ENCODE measurements around the gene ARHGAP22. TPM values are rescaled to one million over a fixed set of nuclear protein-coding genes. Genes with fewer than 3 reads are reported as not detected.

Gene ARHGAP22
- polyA plus RNA-seq, 1 donor, result 0.93 TPM

DNA sequence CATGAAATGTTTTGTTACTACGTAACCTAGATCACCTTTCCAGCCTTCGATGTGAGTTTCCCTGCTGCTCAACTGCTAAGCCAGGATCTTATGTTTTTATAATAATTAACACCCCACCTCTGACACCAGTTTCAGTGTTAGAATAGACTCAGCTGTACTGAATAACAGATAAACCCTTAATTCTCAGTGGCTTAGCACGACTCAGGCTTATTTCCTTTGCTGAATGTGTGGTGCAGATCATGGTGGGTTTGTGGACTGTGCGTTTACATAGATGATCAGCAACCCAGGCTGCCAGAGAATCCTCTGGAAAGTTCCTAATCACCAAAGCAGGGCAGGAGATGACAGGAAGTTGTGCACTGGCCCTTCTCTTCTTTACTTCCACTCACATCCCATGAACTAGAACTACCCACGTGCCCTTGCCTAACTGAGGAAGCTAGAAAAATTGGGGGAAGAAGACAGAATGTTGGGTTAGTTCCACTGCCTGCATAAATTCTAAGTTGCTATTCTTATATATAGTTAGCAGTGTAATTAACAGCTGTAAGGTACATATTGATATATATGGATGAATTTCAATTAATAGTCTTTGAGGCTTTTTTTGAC, 186.6 kb downstream of the ARHGAP22 start:
- no peak for DNase-seq

DNA sequence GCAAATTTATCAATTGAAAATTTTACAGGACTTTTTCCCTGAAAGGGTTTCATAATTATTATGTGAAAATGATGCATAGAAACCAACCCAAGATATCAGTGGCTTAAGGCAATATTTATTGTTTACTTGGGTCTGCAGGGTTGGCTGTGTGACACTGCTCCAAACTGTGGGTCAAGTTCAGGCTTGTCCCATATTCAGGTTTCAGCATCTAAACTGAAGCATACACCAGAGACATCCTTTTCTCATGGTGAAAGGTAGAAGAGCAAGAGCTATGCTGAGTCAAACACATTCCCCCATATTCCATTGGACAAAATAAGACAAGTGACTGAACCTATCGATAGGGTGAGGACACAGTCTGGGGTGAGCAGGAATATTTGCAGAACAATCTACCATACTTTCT, 187.5 kb downstream of the ARHGAP22 start:
- DNase-seq, result no peak

DNA sequence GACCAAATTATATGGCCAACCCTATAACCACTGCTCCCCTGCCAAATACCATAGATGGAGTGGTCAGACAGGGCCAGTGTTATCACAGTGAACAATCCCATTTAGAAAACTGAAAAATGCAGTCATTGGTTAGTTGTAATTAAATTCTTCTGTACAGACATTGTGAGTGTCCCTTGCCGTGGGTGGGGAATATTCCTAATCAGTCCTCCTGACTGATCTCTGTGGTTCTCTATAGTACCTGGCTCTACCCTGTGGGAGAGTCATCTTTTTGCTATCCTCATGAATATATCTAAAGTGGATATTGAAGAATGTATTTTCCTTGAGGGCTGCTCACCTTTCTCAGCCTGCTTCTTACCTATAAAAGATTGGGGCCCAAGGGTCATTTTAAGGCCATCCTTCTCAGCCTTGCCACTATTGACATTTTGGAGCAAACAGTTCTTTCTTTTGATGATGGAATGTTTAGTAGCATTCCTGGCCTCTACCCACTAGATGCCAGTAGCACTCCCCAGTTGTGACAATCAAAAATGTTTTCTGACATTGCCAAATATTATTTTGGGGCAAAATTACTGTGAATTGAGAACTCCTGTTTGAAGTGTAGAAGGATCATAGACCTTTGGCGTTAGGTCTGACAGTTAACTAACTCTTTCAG, 188.2 kb downstream of the ARHGAP22 start:
- no peak for DNase-seq

DNA sequence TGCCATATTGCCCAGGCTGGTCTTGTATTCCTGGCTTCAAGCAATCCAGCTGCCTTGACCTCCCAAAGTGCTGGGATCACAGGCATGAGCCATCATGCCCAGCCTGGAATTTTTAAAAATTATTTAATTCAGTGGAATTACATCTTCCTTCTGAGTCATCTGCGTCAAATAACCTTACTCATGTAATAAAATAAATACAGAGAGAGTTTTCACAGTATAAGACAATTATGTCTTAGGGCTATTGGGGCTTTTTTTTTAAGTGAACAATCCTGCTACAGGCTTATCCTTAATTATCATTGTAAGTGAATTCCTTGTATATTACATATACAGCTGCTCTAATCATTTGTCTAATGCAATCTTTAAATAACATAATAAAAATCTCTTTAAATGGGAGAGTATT, 190.1 kb downstream of the ARHGAP22 start:
- DNase-seq, result no peak

DNA sequence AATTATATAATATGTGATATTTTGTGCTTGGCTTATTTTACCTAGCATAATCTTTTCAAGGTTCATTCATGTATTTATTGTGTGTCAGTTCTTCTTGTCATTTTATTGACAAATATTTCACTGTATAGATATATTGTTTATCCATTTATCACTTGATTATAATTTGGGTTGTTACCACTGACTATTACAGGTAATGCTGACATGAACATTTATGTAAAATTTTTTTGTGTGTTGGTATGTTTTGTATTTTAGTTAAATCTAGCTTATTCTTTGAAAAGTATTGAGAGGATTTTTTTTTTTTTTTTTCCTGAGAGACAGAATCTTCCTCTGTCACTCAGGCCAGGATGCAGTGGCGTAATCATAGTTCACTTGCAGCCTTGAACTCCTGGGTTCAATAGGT, 190.7 kb downstream of the ARHGAP22 start:
- no peak for DNase-seq

DNA sequence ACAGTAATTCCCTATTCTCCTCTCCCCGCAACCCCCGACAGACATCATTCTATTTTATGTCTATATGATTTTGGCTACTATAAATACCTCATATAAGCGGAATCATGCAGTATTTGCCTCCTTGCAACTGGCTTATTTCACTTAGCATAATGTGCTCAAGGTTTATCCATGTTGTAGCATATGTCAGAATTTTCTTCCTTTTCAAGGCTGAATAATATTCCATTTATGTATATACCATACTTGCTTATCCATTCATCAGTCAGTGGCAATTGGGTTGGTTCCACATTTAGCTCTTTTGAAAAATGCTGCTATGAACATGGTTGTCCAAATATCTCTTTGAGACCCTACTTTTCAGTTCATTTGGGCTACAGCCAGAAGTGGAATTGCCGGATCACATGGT, 191.9 kb downstream of the ARHGAP22 start:
- no peak for DNase-seq

DNA sequence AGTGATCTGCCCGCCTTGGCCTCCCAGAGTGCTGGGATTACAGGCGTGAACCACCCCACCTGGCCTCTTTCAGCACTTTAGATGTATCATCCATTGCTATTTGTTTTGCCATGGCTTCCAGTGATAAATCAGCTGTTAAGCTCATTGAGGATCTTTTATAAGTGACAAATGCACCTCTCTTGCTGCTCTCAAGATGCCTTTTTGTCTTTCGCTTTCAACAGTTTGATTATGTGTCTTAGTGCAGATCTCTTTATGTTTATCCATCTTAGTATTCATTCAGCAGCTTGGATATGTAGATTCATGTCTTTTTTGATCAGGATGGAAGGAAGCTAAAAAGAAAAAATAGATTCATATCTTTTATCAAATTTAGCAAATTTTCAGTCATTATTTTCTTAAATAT, 192.8 kb downstream of the ARHGAP22 start:
- no peak for DNase-seq

DNA sequence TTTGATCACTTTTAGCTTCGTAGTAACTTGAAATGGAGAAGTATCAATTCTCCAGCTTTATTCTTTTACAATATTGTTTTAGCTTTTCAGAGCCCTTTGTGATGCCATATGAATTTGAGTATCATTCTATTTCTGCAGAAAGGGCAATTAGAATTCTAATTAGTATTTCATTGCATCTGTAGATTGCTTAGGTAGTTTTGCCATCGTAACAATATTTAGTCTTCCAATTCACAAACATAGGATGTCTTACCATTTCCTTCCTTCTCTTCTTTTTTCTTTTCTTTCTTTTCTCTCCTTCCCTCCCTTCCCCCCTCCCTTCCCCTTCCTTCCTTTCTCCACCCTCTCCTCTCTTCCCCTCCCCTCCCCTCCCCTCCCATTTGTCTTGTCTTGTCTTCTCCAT, 193.4 kb downstream of the ARHGAP22 start:
- DNase-seq, result no peak

DNA sequence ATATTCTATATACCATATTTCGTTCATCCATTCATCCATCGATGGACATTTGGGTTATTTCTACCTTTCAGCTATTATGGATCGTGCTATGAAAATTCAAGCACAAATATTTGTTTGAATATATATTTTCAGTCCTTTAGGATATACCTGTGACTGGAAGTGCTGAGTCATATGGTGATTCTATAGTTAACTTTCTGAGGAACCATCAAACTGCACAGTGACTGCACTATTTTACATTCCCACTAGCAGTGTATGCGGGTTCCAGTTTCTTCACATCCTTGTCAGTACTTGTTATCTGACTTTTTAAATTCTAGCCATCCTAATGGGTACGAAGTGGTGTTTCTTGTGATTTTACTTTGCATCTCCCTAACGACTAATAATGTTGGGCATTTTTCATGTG, 194.4 kb downstream of the ARHGAP22 start:
- no peak for DNase-seq

DNA sequence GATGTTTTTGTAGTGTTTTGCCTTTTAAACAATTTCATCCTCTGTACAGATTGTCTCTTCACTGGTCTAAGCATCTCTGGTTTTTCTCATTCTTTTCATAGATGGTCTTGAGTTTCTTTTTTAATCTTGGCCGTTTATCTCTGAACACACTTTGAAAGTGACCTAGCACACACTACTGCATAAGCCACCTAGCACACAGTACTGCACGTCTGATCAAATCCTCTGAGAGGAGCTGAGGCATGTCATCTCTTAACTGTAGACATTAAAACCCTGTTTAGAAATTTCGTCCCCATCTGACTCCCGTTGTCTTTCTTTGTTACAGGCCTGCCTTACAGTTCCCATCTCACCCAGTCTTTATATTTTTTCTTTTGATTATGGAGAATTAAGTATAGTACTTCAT, 198.2 kb downstream of the ARHGAP22 start:
- DNase-seq, result no peak

DNA sequence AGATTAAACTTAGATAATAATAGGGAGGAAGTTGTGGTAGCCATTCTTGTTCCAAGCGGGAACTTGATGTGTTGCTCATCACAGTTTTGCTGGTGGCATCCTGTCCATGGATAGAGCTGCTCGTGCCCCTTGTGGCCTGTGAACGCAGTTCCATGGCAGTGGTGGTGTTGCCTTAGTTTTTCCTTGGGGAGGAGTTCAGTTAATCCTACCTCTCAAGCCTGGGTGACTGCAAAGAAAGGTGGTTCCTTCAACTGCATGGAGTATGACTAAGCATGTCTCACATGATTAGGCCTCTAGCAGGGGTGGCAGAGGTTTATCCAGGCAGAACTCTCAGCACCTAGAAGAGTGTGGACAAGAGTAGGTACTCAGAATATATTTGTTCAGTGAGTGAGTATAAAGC, 198.7 kb downstream of the ARHGAP22 start:
- no peak for DNase-seq

DNA sequence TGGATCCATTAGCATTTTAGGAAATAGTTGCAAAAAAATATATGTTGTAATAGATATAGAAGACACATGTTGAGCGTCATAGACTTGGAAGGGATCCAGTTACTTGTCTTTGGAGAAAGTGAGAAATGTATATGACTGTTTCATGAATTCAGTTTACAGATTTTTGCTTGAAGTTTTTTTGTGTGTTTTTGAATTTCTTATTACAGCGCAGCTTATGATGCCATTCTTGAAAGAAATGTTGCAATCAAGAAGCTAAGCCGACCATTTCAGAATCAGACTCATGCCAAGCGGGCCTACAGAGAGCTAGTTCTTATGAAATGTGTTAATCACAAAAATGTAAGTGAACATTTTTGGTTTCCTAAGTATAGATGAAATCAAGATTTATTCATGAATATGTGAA, 200.2 kb downstream of the ARHGAP22 start:
- DNase-seq, result no peak

DNA sequence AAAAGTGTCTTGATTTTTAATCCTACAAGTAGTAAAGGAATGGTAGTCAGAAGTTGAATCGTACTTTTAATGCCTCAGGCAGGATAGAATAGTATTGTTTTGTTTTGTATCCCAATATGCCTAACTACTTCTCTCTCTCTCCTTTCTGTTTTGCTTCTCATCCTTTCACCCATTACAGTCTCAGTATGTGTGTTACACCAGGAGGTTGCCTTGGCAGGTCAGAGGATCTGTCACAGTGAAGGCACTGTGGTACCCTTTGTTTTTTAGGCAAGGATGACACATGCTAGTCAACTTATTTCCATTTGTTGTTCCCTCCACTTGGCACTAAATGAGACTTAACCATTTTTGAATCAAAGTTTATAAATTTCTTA, 204.0 kb downstream of the ARHGAP22 start:
- no peak for DNase-seq

DNA sequence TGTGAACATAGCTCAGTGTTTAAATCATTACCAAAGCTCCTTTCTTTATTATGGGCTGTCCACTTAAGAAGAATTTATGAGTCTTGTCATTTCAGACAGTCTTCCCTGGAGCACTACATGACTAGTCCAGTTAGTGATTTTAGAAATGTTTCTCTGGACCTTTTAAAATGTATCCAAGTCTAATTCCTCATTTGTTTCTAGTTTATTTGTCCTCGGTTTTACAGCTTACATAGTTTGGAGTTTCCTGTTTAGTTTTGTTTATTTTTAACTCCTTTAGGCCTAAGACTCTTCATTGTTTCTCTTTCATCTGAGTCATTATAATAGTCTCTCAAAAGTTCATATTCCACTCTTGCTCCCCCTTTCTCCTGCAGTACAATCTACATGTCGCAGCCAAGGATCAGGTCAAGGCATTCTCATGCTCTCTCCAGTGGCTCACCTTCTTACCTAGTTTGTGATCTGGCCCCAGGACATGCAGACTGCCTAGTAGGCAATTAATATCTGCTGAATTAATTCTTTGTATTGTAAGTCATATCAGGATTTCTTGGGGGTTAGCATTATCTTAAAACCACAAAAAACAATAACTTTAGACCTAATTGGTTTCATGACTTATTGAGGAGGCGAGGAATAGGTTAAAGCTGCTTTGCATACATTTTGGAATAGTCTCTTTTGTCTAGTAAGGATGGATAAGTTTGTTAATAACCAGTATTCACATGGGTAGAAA, 204.6 kb downstream of the ARHGAP22 start:
- no peak for DNase-seq

DNA sequence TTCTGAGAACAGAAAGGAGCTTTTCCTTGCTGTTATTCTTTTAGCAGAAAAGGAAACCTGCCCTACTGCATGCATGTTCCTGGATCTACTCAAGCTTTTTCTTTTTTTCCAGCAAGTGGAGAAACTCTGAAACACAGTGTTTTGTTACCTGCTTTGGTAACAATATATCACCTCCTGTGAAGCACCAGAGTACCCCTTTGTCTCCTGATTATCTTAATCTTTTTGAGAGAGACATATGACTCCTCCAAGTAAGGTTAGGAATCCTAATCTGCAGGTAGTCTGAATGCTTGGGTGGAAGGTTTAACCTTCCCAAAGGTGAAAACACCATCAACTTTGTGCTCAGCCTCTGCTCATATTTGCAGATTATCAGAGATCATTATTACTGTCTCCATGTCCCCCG, 205.3 kb downstream of the ARHGAP22 start:
- DNase-seq, result no peak

DNA sequence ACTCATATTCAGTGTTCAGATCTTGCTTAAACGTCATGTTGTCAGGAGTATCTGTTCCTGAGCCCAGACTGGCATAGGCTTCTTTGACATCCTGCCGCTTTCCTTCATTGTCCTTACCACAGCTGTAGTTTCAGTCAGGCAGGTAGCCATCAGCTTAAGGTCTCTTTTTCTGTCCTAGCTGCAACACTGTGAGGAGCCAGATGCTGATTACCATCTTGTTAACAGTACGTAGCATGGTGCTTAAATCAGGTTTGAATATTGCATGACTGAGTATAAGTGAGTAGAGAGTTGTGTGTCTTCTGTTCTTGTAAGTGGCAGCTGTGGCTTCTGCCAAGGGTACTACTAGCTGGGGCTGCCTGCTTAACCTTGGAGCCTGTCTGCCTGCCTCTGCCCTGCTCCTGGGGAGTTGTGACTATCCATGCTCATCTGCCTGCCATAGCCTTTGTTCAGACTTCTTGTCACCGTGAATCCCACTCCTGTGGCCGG, 205.8 kb downstream of the ARHGAP22 start:
- DNase-seq, result no peak

DNA sequence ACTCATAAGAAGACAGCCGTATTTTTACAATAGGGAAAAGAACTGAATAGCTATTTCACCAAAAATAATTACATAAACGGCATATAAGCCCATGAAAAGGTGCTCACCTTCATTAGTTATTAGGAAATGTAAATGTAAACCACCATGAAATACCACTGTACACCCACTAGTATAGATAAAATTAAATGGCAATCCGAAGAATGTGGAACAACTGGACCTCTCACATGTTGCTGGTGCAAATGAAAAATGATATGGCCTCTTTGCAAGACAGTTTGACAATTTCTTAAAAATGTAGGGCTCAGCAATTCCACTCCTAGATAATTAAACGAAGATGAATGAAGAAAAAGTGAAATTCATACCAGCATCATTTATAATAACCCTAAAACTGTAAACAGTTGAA, 206.6 kb downstream of the ARHGAP22 start:
- DNase-seq, result no peak

Other genes starting within 250 kb of the ARHGAP22 start
- 2.1 TPM for gene WDFY4, start 79.8 kb upstream of the ARHGAP22 start, polyA plus RNA-seq (ENCODE audit: insufficient read length)